Calu3 (cell line): ENCODE measurements around the gene ZNF414. TPM values are rescaled to one million over a fixed set of nuclear protein-coding genes. Genes with fewer than 3 reads are reported as not detected.

Source experiments
- BruUV-seq: library from RNA; stranded (reverse); fragments of 400-500 nt; replicated peaks from 2 replicates; lab custom pipeline; 2021; lab: Mats Ljungman, UMichigan
- CTCF ChIA-PET: fragments of 300-600 bp; sonication (Branson Sonifier 250); formaldehyde crosslinking; loops from one replicate; lab custom pipeline; 2022; ENCODE audit warnings: antibody characterized with exemption; lab: Charles Lee
- DNase-seq: peaks from one replicate; pipeline ENCODE4 v3.0.0; 2022
- H3K27ac Mint-ChIP-seq: one replicate; pipeline ENCODE4 v1.8.0; 2022; ENCODE audit warnings: mixed read lengths; ENCODE audit not compliant: unreplicated experiment
- H3K27me3 Mint-ChIP-seq: one replicate; pipeline ENCODE4 v1.8.0; 2022; ENCODE audit warnings: mixed read lengths; ENCODE audit not compliant: unreplicated experiment
- H3K36me3 Mint-ChIP-seq: one replicate; pipeline ENCODE4 v1.8.0; 2022; ENCODE audit warnings: mild to moderate bottlenecking, moderate library complexity, mixed read lengths; ENCODE audit not compliant: insufficient read depth, unreplicated experiment
- H3K4me1 Mint-ChIP-seq: one replicate; pipeline ENCODE4 v1.8.0; 2022; ENCODE audit warnings: mild to moderate bottlenecking, low read depth, mixed read lengths; ENCODE audit not compliant: unreplicated experiment
- H3K4me3 Mint-ChIP-seq: one replicate; pipeline ENCODE4 v1.8.0; 2022; ENCODE audit warnings: mild to moderate bottlenecking, low read depth, moderate library complexity, mixed read lengths; ENCODE audit not compliant: unreplicated experiment
- H3K9me3 Mint-ChIP-seq: one replicate; pipeline ENCODE4 v1.8.0; 2022; ENCODE audit warnings: low read depth, mixed read lengths; ENCODE audit not compliant: unreplicated experiment
- intact Hi-C: fragments of 100-400 bp; cut with micrococcal nuclease; formaldehyde crosslinking; loops from one replicate; pipeline ENCODE4 v1.10.0; 2022; ENCODE audit not compliant: unreplicated experiment
- total RNA-seq: library from RNA; stranded (reverse); gene quantifications from 2 replicates; pipeline ENCODE4 v1.2.3, GENCODE V29; 2022
- TF ChIP-seq, protein P1 (sequence below): fragments of 200-600 bp; IDR thresholded peaks from one replicate; pipeline ENCODE4 v1.8.0; 2022; ENCODE audit warnings: antibody characterized with exemption; ENCODE audit not compliant: unreplicated experiment

The ZNF414 gene
- total RNA-seq, 1 experiment from 2014 or later = 8.7 TPM

DNA sequence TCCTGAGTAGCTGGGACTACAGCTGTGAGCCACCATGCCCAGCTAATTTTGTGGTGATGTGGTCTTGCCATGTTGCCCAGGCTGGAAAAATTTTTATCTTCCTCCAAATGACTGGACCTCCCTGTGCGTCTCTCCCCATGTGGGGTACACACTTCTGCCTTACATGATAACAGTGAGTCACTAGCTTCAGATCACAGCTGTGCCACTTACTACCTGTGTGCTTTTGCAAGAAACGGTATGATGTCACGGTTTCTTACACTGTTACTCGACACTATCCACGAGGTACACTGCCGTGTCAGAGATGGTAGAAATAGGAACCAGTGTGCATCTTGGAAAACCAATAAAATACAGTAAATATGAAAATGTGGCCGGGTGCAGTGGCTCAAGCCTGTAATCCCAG, 17.5 kb upstream of the ZNF414 start:
- Mint-ChIP-seq H3K27me3 (no peaks in the 10 kb centered on the region), H3K4me3 (no peak overlapping the region), H3K36me3 (peaks cover 4% of the 10 kb centered on the region), H3K9me3 (no peaks in the 10 kb centered on the region), H3K4me1 (peaks cover 11% of the 10 kb centered on the region), H3K27ac (no peak overlapping the region)
- intact Hi-C loops = no loop called here
- no TSS peak for BruUV-seq
- TF ChIP-seq, protein P1, sequence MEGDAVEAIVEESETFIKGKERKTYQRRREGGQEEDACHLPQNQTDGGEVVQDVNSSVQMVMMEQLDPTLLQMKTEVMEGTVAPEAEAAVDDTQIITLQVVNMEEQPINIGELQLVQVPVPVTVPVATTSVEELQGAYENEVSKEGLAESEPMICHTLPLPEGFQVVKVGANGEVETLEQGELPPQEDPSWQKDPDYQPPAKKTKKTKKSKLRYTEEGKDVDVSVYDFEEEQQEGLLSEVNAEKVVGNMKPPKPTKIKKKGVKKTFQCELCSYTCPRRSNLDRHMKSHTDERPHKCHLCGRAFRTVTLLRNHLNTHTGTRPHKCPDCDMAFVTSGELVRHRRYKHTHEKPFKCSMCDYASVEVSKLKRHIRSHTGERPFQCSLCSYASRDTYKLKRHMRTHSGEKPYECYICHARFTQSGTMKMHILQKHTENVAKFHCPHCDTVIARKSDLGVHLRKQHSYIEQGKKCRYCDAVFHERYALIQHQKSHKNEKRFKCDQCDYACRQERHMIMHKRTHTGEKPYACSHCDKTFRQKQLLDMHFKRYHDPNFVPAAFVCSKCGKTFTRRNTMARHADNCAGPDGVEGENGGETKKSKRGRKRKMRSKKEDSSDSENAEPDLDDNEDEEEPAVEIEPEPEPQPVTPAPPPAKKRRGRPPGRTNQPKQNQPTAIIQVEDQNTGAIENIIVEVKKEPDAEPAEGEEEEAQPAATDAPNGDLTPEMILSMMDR = no peak
- CTCF ChIA-PET = interaction anchor here (0.6 kb wide), 1 partner anchor 57 kb away, joined by 4 read pairs; no protein-coding TSS in a partner anchor
- no peak for DNase-seq

DNA sequence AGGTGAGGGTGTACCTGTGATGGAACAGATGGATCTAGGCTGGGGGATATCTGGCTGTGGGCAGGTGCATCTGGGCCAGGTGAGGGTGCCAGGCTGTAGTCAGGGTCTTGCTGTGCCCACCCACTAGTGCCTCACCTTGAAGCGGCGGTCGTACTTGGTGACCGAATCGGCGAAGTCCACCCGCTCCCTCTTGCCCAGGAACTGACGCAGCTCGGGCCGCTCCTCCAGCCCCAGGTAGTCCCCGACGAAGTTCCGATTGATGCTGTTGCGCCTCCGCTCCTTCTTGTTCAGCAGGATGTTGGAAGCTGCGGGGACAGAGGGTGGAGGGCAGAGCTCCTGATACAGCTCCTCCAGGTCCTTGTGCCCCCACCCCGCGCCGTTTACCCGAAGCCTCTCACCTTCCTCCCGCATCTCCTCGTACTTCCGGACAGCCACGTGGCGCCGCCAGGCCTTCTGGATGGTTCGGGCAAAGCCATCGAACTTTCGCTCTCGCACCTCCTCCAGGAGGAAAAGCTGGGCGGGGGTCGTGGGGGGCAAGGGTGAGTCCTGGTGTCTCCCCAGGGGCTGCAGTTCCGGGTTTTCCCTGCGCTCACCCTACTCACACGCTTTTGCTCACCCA, 16.2 kb upstream of the ZNF414 start:
- no TSS peak for BruUV-seq
- peaks cover 11% of the 10 kb centered on the region for H3K4me1 Mint-ChIP-seq
- CTCF ChIA-PET = no interaction called here
- H3K36me3 Mint-ChIP-seq = peaks cover 4% of the 10 kb centered on the region
- no peak overlapping the region for H3K4me3 Mint-ChIP-seq
- H3K27me3 Mint-ChIP-seq = no peaks in the 10 kb centered on the region
- DNase-seq = no peak
- H3K27ac Mint-ChIP-seq = no peak overlapping the region
- TF ChIP-seq, protein P1 = no peak
- intact Hi-C loops = no loop called here
- H3K9me3 Mint-ChIP-seq = no peaks in the 10 kb centered on the region

DNA sequence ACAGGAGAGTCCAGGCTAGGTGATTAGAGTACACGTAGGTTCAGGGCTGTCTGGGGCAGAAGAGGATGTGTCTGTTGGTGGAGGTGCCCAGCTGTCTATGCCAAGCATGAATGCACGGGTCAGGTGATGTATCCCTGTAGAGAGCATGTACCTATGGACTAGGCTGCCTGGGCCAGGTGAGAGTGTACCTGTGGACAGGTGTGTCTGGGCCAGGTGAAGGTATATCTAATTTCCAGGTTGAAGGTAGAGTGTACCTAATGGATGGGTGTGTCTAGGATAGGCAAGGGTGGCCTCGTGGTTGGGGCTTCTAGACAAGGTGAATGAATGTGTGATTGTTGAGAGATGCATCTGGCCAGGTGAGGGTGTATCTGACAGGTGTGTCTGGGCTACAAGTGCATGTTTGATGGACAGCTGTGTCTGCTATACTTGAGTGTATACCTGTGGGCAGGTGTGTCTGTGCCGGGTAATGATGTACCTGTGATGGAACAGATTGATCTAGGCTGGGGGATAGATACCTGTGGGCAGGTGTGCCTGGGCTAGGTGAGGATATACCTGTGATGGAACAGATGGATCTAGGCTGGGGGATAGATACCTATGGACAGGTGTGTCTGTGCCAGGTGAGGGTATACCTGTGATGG, 15.5 kb upstream of the ZNF414 start:
- intact Hi-C loops = no loop called here
- CTCF ChIA-PET = no interaction called here
- peaks cover 4% of the 10 kb centered on the region for H3K36me3 Mint-ChIP-seq

DNA sequence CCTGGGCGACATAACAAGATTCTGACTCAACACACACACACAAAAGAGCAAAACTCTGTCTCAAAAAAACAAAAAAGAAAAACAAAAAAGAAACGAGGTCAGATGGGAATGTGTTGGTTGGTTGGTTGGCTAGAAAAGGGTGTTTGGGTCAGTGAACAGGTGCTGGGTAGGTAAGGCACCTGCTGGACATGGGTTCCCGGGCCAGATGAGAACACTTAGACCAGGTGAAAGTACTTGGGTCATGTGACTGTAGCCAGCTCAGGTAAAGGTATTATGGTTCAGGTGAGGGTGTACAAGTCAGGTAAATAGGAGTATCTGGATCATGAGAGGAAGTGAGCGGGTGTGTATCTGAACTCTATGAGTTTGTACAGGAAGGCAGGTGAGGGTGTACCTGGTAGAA, 14.5 kb upstream of the ZNF414 start:
- Mint-ChIP-seq H3K9me3 (no peaks in the 10 kb centered on the region), H3K4me3 (no peak overlapping the region), H3K36me3 (peaks cover 4% of the 10 kb centered on the region), H3K4me1 (peaks cover 11% of the 10 kb centered on the region), H3K27me3 (no peaks in the 10 kb centered on the region), H3K27ac (no peak overlapping the region)
- DNase-seq = no peak
- intact Hi-C loops = no loop called here
- CTCF ChIA-PET = no interaction called here
- BruUV-seq = no TSS peak
- TF ChIP-seq, protein P1 = no peak

More for the DNA sequence above, 15.5 kb upstream of the ZNF414 start:
- H3K4me1 Mint-ChIP-seq = peaks cover 11% of the 10 kb centered on the region
- no peaks in the 10 kb centered on the region for H3K9me3 Mint-ChIP-seq
- BruUV-seq = no TSS peak
- no peak overlapping the region for H3K4me3 Mint-ChIP-seq
- TF ChIP-seq, protein P1 = no peak
- DNase-seq = no peak
- no peaks in the 10 kb centered on the region for H3K27me3 Mint-ChIP-seq
- H3K27ac Mint-ChIP-seq = no peak overlapping the region
